ENCODE measurements around the gene LYRM4.
"Not testable (repeated sequence)": the region's sequence is repeated elsewhere in the genome, so short reads cannot be mapped to it uniquely, and the experiment has no call there.

Gene LYRM4

GRCh38 chr6:5121956-5122355 lies 138.8 kb downstream of the LYRM4 start:
- DNase-seq (ENCODE audit: low read depth): no peak

GRCh38 chr6:5121479-5121878 lies 139.3 kb downstream of the LYRM4 start:
- DNase-seq (ENCODE audit: low read depth): no peak

- not testable (repeated sequence) for DNase-seq (ENCODE audit: low read depth)
Measured at GRCh38 chr6:5120543-5120942, 140.2 kb downstream of the LYRM4 start.

GRCh38 chr6:5120011-5120410 lies 140.7 kb downstream of the LYRM4 start:
- no peak for DNase-seq (ENCODE audit: low read depth)

GRCh38 chr6:5119090-5119951 lies 141.4 kb downstream of the LYRM4 start:
- DNase-seq (ENCODE audit: low read depth): no peak

- no peak for DNase-seq (ENCODE audit: low read depth)
Measured at GRCh38 chr6:5116243-5116991, 144.3 kb downstream of the LYRM4 start.

- no peak for DNase-seq (ENCODE audit: low read depth)
Measured at GRCh38 chr6:5115168-5115567, 145.6 kb downstream of the LYRM4 start.

GRCh38 chr6:5113096-5113495 lies 147.7 kb downstream of the LYRM4 start:
- DNase-seq (ENCODE audit: low read depth): no peak

- peak; percentile 29 for DNase-seq (ENCODE audit: low read depth)
Measured at GRCh38 chr6:5112066-5112799, 148.5 kb downstream of the LYRM4 start.

GRCh38 chr6:5111626-5112025 lies 149.1 kb downstream of the LYRM4 start:
- DNase-seq (ENCODE audit: low read depth): no peak

- no peak for DNase-seq (ENCODE audit: low read depth)
Measured at GRCh38 chr6:5110246-5110645, 150.5 kb downstream of the LYRM4 start.

GRCh38 chr6:5109436-5109835 lies 151.3 kb downstream of the LYRM4 start:
- no peak for DNase-seq (ENCODE audit: low read depth)

- no peak for DNase-seq (ENCODE audit: low read depth)
Measured at GRCh38 chr6:5108536-5109150, 152.1 kb downstream of the LYRM4 start.

GRCh38 chr6:5108068-5108467 lies 152.7 kb downstream of the LYRM4 start:
- DNase-seq (ENCODE audit: low read depth): no peak

GRCh38 chr6:5107341-5107740 lies 153.4 kb downstream of the LYRM4 start:
- no peak for DNase-seq (ENCODE audit: low read depth)

- no peak for DNase-seq (ENCODE audit: low read depth)
Measured at GRCh38 chr6:5105146-5105545, 155.6 kb downstream of the LYRM4 start.

- no peak for DNase-seq (ENCODE audit: low read depth)
Measured at GRCh38 chr6:5104667-5105066, 156.1 kb downstream of the LYRM4 start.

GRCh38 chr6:5103250-5103649 lies 157.5 kb downstream of the LYRM4 start:
- DNase-seq (ENCODE audit: low read depth): no peak

GRCh38 chr6:5102267-5102970 lies 158.3 kb downstream of the LYRM4 start:
- no peak for DNase-seq (ENCODE audit: low read depth)

- DNase-seq (ENCODE audit: low read depth): no peak
Measured at GRCh38 chr6:5100806-5101205, 159.9 kb downstream of the LYRM4 start.

GRCh38 chr6:5099537-5099936 lies 161.2 kb downstream of the LYRM4 start:
- no peak for DNase-seq (ENCODE audit: low read depth)
